HG02798 (cell line): ENCODE data around the gene DNHD1.

Source experiments
- ATAC-seq: cut with Tn5 transposase; IDR thresholded peaks from one replicate; pipeline ENCODE4 v1.9.1; 2021; ENCODE audit warnings: mild to moderate bottlenecking; ENCODE audit not compliant: unreplicated experiment, poor library complexity

The DNHD1 gene

DNA sequence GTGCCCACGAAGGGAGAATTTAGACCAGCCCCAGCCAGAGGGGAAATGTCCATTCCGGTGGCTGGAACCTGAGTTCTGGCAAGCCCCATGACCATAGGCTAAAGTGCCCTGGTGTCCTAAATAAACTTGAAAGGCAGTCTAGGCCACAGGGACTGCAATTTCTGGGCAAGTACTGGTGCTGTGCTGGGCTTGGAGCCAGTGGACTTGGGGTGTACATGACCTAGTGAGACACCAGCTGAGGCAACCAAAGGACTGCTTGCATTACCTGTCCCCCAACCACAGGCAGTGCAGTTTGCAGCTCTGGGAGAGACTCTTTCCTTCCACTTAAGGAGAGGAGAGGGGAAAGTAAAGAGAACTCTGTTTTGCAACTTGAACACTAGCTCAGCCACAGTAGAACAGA, 82.6 kb downstream of the DNHD1 start:
- ATAC-seq = no peak

DNA sequence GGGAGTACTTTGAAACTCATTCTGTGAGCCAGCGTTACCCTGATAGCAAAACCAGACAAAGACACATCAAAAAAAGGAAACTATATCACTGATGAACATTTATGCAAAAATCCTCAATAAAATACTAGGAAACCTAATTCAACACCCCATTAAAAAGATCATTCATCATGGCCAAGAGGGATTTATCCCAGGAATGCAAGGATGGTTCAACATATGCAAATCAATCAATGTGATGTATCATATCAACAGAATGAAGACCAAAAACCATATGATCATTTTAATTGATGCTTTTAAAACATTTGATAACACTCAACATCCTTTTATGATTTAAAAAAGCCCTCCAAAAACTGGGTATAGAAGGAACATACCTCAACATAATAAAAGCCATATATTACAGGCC, 86.5 kb downstream of the DNHD1 start:
- no peak for ATAC-seq

DNA sequence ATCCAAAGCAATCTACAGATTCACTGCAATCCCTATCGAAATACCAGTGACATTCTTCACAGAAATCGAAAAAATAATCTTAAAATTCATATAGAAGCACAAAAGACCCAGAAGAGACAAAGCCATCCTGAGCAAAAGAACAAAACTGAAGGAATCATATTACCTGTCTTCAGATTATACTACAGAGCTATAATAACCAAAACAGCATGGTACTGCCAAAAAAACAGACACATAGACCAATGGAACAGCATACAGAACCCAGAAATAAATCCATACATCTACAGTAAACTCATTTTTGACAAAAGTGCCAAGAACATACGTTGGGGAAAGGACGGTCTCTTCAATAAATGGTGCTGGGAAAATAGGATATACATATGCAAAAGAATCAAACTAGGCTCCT, 87.4 kb downstream of the DNHD1 start:
- ATAC-seq = no peak

DNA sequence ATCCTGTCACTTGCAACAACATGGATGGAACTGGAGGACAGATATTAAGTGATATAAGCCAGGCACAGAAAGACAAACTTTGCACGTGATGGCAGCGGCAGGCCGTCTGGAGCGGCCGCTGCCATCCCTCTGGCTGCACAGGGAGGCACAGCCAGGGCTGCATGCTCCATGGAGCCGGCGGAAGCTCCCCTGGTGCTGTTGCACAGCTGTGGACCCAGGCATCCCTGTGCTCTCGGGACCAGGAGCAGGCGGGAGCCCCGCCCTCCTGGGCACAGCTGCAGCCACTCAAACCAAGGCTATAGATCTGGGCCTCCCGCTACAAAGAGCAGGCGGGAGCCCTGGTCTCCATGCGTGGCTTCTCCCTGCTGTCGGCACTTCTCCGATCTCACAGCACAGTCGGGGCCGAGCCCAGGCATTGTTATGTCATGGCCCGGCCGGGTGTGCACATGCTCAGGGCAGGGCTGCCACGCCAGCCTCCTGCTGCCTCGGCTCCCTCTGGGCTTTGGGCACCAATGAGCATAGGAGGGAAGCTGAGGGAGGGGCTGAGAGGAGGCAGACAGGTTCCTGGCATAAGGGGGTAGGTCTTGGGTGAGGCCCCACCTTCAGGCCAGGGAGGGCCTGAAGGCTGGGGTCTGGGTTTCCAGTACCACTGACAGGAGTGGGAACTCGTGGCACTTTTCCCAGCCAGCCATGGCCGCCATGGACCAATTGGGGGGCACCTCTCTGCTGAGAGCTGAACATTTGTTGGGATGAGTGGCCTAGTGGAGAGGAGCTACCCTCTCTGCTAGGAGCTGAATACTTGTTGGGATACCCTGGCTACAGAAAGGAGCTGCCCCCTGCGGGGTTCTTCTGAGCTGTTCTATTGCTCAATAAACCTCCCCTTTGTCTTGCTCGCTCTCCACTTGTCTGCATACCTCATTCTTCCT, 89.6 kb downstream of the DNHD1 start:
- no peak for ATAC-seq

DNA sequence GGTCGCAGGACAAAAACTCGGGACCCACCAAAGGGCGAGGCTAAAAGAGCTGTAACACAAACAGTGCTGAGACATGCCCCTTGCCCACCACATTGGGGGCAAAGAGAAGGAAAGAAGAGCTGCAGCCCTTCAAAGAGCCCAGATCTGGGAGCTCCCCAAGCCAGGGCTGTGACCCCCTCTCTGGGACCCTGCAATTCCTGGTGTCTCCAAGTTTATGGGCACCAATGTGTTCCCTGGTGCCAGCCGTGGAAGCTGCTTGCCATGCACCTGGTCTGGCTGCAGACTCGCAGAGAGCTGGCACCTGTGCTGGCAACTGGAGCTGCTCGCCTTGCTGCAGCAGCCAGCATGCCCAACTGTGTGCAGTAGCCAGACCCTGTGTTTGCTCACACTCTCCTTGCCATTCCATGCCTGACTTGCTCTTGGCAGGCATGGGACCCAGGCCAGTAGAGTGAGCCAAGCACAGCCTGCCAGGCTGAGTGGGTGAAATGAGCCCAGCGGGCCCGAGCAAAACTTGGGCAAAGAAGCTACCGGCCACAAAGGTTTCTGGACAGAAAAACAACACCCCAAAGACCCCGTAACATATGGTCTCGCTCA, 90.4 kb downstream of the DNHD1 start:
- no peak for ATAC-seq

DNA sequence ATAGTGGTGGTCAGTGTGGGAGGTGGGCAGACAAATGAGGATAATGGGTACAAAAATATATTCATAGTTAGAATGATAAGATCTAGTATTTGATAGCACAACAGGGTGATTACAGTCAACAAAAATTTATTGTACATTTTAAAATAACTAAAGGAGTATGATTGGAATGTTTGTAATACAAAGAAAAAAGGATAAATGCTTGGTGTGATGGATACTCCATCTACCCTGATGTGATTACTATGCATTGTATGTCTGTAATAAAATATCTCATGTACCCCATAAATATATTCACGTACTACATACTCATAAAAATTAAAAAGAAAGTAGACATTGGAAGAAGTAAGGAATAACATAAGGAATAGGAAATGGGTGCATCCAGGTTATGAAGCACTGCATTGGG, 90.9 kb downstream of the DNHD1 start:
- ATAC-seq = no peak

DNA sequence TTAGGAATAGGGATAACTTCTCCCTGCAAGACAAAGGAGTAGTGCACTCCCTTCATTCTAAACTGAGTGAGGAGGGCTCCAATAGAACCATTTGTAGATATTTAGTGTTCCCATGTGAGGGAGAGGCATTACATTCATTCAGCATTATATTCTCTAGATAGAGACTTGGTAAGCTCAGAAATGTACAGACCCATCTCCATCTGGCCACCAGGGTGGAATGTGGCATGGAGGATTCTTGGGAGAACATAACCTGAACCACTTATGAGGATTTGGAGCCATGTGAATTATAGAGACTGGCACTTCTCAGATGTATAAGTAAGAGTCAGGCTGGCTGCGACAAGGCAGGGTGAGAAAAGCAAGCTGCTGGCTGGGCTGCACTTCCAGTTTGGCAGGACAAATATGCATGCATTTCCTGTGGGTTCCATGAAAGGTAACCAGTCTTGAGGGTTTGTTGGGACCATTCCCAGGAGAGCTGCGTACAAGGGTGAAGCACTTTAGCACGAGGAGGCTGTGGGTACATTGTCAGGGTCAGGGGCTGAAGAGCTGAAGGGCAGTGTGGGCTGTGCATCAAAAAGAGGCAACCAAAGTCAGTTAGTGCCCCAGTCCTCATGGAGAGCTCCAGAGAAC, 97.2 kb downstream of the DNHD1 start:
- ATAC-seq = no peak

DNA sequence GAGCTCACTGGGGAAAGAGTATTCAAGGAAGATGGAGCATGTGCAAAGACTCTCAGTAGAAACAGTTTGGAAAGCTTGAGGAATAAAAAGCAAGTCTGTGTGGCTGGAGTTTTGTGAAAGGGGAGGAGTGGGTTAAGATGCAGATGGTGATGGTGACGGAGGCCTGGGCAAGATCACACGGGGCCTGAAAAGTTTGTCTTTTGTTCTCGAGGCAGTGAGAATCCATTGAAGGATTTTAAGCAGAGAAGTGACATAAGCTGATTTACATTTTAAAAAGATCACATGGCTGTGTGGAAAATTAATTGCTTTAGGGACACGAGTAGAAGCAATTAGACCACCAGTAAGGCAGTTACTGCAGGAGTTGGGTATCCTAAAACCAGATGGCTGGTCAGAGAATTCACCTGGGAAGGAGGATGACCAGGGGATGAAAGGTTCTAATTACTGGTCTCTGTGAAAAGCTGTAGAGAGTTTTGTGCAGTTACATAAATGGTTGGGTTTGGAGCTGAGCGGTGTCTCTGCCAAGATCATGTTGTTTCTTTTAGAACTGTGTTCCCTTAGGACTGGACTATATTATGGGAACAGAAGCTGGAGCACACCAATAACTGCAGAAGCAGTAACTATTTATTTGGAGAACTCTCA, 99.3 kb downstream of the DNHD1 start:
- no peak for ATAC-seq

DNA sequence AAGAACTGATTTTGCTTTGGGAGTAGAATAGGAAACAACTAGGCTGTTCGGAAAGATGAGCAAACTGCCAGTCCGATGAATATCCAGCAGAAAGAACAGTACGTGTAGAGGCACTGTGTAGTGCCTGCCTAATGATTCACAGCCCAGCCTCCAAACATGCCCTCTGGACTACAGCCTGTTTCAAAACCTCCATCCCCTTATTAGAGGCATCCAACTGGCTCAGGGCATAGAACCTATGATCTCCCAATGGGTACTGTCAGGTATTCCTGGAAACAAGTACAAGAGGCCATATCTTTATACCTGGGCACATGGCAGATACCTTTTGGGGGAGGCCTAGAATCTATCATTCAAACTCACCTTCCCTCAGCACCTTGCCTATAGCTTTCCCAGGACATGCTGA, 101.5 kb downstream of the DNHD1 start:
- no peak for ATAC-seq

DNA sequence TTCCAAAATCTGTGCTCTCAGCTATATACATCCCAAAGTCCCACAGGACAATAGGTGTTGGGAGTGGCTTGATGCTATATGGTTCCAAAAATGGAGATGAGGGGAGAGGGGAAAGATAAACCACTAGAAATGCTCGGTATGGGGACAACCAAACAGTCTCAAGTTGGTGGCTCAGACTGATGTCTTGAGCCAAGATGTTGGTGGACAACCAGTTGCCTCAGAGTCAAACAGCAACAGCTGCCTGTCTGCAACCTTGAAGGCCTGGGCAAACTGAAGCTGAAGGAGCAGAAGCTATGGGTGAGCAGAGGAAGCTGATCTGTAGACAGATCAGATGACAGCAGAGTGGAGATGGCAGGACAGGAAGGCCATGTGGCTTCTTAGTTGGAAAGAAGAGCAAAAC, 102.4 kb downstream of the DNHD1 start:
- ATAC-seq = no peak

DNA sequence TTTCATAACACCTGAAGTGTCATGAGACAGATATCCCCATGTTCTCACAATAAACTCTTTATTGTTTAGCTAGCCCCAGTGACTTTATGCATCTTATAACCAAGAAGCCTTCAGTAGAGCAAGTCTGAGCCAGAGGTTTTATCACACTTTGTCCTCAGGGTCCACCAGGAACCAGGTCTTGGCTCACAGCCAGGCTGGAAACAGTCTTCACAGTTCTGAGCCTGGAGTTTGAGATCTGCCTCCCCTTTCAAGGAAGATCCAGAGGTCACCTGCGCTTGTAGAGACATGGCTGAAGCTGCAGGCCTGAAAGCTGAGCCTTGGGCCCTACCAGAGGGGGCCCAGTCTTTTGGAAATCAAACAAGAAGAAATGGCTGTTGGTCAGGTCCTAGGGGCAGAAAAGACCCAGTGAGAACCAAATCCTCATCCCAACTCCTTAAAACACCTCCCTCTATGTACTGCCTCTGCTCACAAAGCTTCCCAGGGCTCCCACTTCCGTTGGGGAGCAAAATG, 102.9 kb downstream of the DNHD1 start:
- no peak for ATAC-seq

DNA sequence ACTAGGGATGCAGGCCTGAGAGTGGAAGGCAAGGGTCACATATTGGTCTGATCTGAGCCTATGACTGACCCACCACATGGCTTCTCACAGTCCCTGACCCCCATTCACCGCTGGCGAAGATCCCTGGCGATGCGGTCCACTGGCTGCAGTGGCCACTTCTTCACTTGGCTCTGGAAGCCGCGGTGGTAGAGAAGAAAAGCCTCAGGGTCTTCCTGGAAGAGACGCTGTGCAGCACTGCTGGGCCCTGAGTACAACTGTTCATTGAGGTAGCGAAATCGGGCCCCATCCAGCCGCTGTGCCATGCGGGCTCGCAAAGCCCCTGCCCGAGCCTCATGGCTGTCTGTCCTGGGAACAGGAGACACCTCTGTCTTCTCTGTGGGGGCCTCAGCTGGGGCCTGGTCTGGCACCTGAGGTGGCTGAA, 104.0 kb downstream of the DNHD1 start:
- ATAC-seq = no peak

DNA sequence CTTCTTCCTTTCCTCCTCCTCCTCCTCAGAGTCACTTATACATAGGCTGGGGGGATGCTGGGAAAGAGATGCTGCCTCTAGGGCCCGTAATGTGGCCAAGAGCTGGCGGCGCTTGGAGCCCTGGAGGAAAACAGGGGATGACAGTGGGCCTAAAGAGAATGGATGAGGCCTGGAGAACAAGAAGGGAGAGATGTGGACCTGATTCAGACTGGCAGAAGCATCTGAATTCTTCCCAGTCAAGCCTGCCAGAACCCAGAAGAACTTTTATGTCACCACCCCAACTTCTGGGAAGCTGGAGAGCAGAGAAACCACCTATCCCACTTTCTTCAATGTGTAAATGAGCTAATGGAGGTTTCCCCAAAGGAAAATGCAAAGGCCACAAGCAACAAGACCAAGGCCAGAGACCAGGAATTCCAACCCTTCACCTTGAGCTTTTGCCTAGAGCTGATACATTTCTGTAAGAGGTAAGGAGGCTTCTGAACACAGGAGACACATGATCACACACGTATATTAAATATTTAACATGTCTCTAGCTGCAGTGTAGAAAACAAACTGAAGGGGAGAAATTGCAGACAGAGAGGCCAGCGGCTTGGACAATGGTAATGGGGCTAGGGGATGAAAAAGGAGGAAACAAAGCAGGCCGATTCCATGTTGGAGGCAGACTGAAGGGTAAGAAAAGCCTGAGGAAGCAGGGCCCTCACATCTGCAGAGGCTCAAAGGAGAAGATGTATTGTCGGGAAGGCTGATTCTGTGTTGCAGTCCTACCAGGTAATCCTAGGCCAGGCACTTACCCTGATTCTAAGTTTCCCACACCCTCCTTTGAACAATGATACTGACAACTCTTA, 105.2 kb downstream of the DNHD1 start:
- no peak for ATAC-seq

DNA sequence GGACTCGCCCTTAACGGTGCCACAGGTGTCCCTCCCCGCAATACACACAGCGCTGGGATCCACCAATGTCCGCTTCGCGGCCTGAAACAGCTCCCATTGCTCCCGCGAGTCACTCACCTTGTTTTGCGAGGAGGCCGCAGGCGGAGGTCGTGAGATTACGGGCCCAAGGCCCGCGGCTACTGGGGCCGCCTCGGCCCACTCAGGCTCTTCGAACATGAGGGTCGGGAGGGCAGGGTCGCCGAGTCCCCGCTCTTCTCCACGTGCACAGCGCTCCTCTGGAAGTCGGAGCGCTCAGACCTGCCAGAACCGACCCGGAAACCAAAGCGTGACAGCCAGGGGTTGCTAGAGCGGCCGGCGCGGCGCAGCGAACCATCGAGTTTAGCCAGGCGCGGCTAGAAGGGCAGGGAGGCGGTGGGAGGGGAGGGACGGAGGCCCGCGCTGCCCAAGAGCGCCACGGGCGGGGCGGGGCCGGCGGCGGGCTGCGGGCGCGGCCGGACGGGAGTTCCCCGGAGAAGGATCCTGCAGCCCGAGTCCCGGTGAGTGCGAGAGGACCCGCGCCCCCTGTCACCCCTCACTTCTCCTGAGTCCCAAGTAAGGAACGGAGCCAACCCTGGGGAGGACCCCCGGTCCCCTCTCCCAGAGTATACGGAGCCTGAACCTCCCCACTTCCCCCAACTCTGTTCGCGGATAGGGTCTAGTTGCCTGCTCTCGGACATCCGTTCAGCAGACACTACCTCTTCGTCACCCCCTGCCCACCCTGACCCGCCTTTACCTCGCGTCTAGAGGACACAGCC, 106.4 kb downstream of the DNHD1 start, which contains the start of the genes ILK and RRP8:
TSS of gene ILK (plus strand) at position 488 of the 794 bp plus-strand sequence. CDS start 498 bp downstream, outside the sequence.
TSS of gene RRP8 (minus strand) at position 330 of the 794 bp plus-strand sequence. CDS start at position 216, 114 bp downstream.
- peak; percentile 83 for ATAC-seq

DNA sequence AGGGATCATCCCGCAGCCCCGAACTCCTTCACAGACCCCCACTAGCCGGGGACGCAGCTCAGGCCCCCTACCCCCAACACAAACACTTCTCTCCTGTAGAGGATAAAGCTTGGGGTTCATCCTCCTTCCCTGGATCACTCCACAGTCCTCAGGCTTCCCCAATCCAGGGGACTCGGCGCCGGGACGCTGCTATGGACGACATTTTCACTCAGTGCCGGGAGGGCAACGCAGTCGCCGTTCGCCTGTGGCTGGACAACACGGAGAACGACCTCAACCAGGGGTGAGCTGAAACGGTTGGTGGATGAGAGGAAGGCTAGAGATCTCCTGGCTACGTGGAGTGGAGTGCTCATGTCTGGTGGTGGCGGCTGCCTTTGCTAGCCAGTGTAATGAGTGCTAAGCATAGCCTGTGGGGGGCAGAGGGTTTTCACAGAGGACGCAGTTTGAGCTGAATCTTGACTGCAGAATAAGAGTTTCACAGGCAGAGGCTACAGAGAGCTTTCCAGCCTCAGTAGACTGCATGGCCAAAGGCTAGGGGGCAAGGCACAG, 107.1 kb downstream of the DNHD1 start:
- ATAC-seq = peak; percentile 36

DNA sequence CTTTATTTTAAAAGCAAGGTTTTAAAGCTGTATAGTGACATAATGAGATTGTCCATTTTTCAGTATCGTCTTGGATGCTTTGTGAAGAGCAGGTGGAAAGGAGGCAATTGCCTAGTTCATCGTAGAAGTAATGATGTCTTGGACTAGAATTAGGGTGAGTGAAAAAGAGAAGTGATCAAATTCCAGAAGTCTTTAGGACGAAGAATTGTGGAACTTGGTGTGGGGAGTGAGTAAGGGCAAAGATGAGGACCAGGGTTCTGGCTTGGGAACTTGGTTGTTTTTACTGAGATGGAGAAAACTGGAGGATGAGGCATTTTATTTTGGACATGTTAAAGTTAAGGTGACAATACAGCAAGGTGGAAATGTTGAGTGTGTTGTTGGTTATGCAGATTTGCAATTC, 107.7 kb downstream of the DNHD1 start:
- no peak for ATAC-seq

DNA sequence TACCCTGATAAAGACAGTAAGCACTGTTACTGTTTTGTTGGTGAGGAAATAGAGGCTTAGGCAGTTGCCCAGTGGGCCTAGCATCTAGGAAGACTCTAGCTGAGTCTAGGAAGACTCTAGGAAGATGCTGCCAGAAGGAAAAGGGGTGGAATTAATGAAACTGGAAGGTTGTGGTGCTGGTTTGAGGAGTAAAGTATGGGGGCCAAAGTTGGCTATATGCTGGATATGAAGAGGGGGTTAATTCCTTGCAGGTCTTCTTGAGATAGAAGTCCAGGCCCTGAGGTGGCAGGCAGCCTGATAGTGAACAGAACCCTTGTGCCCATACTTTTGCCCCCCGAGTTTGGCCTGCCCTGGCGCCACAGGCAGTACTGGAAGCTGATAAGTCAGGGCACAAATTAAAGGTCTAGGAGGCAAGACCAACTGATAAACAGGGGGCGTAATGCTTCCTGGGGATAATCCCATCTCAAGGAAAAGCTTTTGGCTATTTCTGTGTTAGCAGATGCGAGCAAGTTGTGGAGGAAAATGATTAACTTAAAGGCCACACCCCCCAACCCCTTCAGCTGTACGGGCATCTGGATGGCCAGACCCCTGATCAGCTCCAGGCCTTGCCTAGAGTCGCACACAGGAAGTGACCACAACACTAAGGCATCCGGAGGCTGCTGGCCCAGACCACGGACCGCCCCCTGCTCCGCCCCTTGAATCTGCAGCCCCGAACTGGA, 109.5 kb downstream of the DNHD1 start:
- peak; percentile 45 for ATAC-seq
